GM23338 (cell line): ENCODE measurements around the gene RAB20. TPM values are rescaled to one million over a fixed set of nuclear protein-coding genes. Genes with fewer than 3 reads are reported as not detected.

Experiments
- ATAC-seq: fragments of 200-7000 bp; cut with Tn5 transposase; 3 replicates; pipeline ENCODE4 v1.9.1; 2020
- DNase-seq: peaks from one replicate; pipeline ENCODE4 v3.0.0-alpha.2; 2015; ENCODE audit warnings: low spot score
- H2AFZ ChIP-seq: fragments of 200-600 bp; sonication (generic); 2 replicates; pipeline ENCODE4 v1.8.0; 2016; ENCODE audit warnings: antibody characterized with exemption, mild to moderate bottlenecking, moderate library complexity
- H3F3A ChIP-seq: fragments of 200-600 bp; sonication (generic); replicated peaks from 2 replicates; pipeline ENCODE4 v1.8.0; 2017; ENCODE audit warnings: antibody characterized with exemption, mixed run types, low read depth
- H3K27ac ChIP-seq: fragments of 200-600 bp; sonication (generic); 2 replicates; pipeline ENCODE4 v1.6.1; 2016; ENCODE audit warnings: low read depth
- H3K27me3 ChIP-seq: fragments of 200-600 bp; sonication (generic); 2 replicates; pipeline ENCODE4 v1.8.0; 2016; ENCODE audit warnings: mild to moderate bottlenecking, mixed run types, moderate library complexity; ENCODE audit not compliant: insufficient read depth
- H3K36me3 ChIP-seq: fragments of 200-600 bp; sonication (generic); 2 replicates; pipeline ENCODE4 v1.8.0; 2016; ENCODE audit warnings: mild to moderate bottlenecking; ENCODE audit not compliant: insufficient read depth
- H3K4me1 ChIP-seq: fragments of 200-600 bp; sonication (generic); 2 replicates; pipeline ENCODE4 v1.8.0; 2016; ENCODE audit warnings: mild to moderate bottlenecking, moderate library complexity; ENCODE audit not compliant: insufficient read depth
- H3K4me2 ChIP-seq: fragments of 200-600 bp; sonication (generic); 2 replicates; pipeline ENCODE4 v1.7.1; 2017; ENCODE audit warnings: mixed run types
- H3K4me3 ChIP-seq: fragments of 200-600 bp; sonication (generic); 2 replicates; pipeline ENCODE4 v1.6.1; 2016; ENCODE audit warnings: mixed run types
- H3K79me2 ChIP-seq: fragments of 200-600 bp; sonication (generic); replicated peaks from 2 replicates; pipeline ENCODE4 v1.8.0; 2017; ENCODE audit warnings: mild to moderate bottlenecking; ENCODE audit not compliant: insufficient read depth
- H3K9me2 ChIP-seq: fragments of 200-600 bp; sonication (generic); 2 replicates; pipeline ENCODE4 v1.8.0; 2017; ENCODE audit not compliant: insufficient read depth
- H4K20me1 ChIP-seq: fragments of 200-600 bp; sonication (generic); replicated peaks from 2 replicates; pipeline ENCODE4 v1.8.0; 2017; ENCODE audit warnings: mild to moderate bottlenecking; ENCODE audit not compliant: insufficient read depth
- H3K27ac Mint-ChIP-seq: 2 replicates; pipeline ENCODE4 v1.8.0; 2020; ENCODE audit warnings: inconsistent platforms, mild to moderate bottlenecking, moderate library complexity, mixed read lengths
- H3K27me3 Mint-ChIP-seq: 3 replicates; pipeline ENCODE4 v1.8.0; 2022; ENCODE audit warnings: low read depth, mild to moderate bottlenecking, moderate library complexity, mixed read lengths, inconsistent platforms; ENCODE audit not compliant: insufficient read depth, poor library complexity
- H3K36me3 Mint-ChIP-seq: 3 replicates; pipeline ENCODE4 v1.8.0; 2021; ENCODE audit warnings: low read depth, mild to moderate bottlenecking, inconsistent platforms, moderate library complexity, mixed read lengths
- H3K4me1 Mint-ChIP-seq: 3 replicates; pipeline ENCODE4 v1.8.0; 2020; ENCODE audit warnings: mild to moderate bottlenecking, inconsistent platforms, mixed read lengths
- H3K4me3 Mint-ChIP-seq: 3 replicates; pipeline ENCODE4 v1.8.0; 2021; ENCODE audit warnings: moderate library complexity, mild to moderate bottlenecking, inconsistent platforms, mixed read lengths
- H3K9me3 Mint-ChIP-seq: 3 replicates; pipeline ENCODE4 v1.8.0; 2020; ENCODE audit warnings: moderate library complexity, mild to moderate bottlenecking, inconsistent platforms, mixed read lengths
- CREB1 ChIP-seq: fragments of 250-450 bp; sonication (Bioruptor Pico); IDR thresholded peaks from 2 replicates; pipeline ENCODE4 v1.5.0; 2020; ENCODE audit warnings: low read depth, mild to moderate bottlenecking, moderate library complexity
- CTCF ChIP-seq, 2 experiments: fragments of 200-600 bp in 1 of 2; sonication (generic) in 1 of 2; conservative IDR thresholded peaks; 2 replicates each; pipeline versions ENCODE4 v1.5.1 to v1.6.1; 2016 to 2017; ENCODE audit warnings: antibody characterized with exemption in 2 of 2, low read depth in 2 of 2, mild to moderate bottlenecking in 2 of 2, moderate library complexity in 1 of 2
- ETS1 ChIP-seq: IDR thresholded peaks from 2 replicates; pipeline ENCODE4 v1.6.1; 2016; ENCODE audit warnings: antibody characterized with exemption
- EZH2 ChIP-seq: fragments of 200-600 bp; sonication (generic); IDR thresholded peaks from one replicate; pipeline ENCODE4 v1.8.0; 2017; ENCODE audit warnings: antibody characterized with exemption, mild to moderate bottlenecking, low read depth; ENCODE audit not compliant: unreplicated experiment
- EZH2phosphoT487 ChIP-seq: fragments of 200-600 bp; sonication (generic); IDR thresholded peaks from one replicate; pipeline ENCODE4 v1.8.1; 2018; ENCODE audit warnings: antibody characterized with exemption; ENCODE audit not compliant: unreplicated experiment
- JUNB ChIP-seq: IDR thresholded peaks from one replicate; pipeline ENCODE4 v1.6.1; 2016; ENCODE audit warnings: antibody characterized with exemption; ENCODE audit not compliant: unreplicated experiment
- NANOG ChIP-seq: IDR thresholded peaks from 2 replicates; pipeline ENCODE4 v1.6.1; 2016; ENCODE audit warnings: antibody characterized with exemption, borderline replicate concordance
- POLR2AphosphoS5 ChIP-seq: IDR thresholded peaks from 2 replicates; pipeline ENCODE4 v1.6.1; 2016; ENCODE audit warnings: antibody characterized with exemption, low read depth
- REST ChIP-seq: IDR thresholded peaks from one replicate; pipeline ENCODE4 v1.6.1; 2018; ENCODE audit warnings: antibody characterized with exemption; ENCODE audit not compliant: unreplicated experiment
- STAT1 ChIP-seq: IDR thresholded peaks from one replicate; pipeline ENCODE4 v1.6.1; 2016; ENCODE audit warnings: antibody characterized with exemption; ENCODE audit not compliant: unreplicated experiment
- ZNF114 ChIP-seq: fragments of 250-450 bp; sonication (Bioruptor Pico); IDR thresholded peaks from 2 replicates; pipeline ENCODE4 v1.5.0; 2020; ENCODE audit warnings: mild to moderate bottlenecking, moderate library complexity
- ZNF331 ChIP-seq: fragments of 250-450 bp; sonication (Bioruptor Pico); IDR thresholded peaks from 2 replicates; pipeline ENCODE4 v1.5.0; 2020; ENCODE audit warnings: low read depth, mild to moderate bottlenecking, moderate library complexity
- polyA plus RNA-seq: library from polyadenylated mRNA; unstranded; fragments of >200 nt; fragmentation: Nextera tagmentation; extraction: Ambion mirVana; gene quantifications from 2 replicates; pipeline ENCODE4 v1.2.1, GENCODE V29; 2016
- total RNA-seq: library from RNA; depleted of rRNA; stranded (reverse); fragments of >200 nt; shearing (Covaris generic); gene quantifications from 2 replicates; pipeline ENCODE4 v1.2.3, GENCODE V29; 2014
- TF ChIP-seq, protein P1 (sequence below): fragments of 250-450 bp; sonication (Bioruptor Pico); IDR thresholded peaks from 2 replicates; pipeline ENCODE4 v1.5.0; 2020; ENCODE audit warnings: mild to moderate bottlenecking, moderate library complexity

Gene RAB20
- total and polyA plus RNA-seq, 2 experiments from 2014 or later, result 12.3 to 26.6 TPM

- Mint-ChIP-seq H3K4me1 (peaks cover 6% of the 10 kb centered on the region; the same call in 2 of the 3 replicates), H3K4me3 (no peak overlapping the region), H3K36me3 (peaks cover 8% of the 10 kb centered on the region), H3K27me3 (peaks cover 4% of the 10 kb centered on the region), H3K9me3 (0 out of 3 replicates have a peak, but pooled peaks cover 3% of the 10 kb centered on the region), H3K27ac (no peak overlapping the region)
- H3K27me3 ChIP-seq, result no peaks in the 10 kb centered on the region
- TF ChIP-seq POLR2AphosphoS5, result no peak
- no peak for TF ChIP-seq CREB1 (CRISPR knock-in tag)
- no peak for TF ChIP-seq ETS1
- no peak for TF ChIP-seq JUNB
- TF ChIP-seq REST, result no peak
- no peak for TF ChIP-seq EZH2
- TF ChIP-seq EZH2phosphoT487, result no peak
- TF ChIP-seq, protein P1, sequence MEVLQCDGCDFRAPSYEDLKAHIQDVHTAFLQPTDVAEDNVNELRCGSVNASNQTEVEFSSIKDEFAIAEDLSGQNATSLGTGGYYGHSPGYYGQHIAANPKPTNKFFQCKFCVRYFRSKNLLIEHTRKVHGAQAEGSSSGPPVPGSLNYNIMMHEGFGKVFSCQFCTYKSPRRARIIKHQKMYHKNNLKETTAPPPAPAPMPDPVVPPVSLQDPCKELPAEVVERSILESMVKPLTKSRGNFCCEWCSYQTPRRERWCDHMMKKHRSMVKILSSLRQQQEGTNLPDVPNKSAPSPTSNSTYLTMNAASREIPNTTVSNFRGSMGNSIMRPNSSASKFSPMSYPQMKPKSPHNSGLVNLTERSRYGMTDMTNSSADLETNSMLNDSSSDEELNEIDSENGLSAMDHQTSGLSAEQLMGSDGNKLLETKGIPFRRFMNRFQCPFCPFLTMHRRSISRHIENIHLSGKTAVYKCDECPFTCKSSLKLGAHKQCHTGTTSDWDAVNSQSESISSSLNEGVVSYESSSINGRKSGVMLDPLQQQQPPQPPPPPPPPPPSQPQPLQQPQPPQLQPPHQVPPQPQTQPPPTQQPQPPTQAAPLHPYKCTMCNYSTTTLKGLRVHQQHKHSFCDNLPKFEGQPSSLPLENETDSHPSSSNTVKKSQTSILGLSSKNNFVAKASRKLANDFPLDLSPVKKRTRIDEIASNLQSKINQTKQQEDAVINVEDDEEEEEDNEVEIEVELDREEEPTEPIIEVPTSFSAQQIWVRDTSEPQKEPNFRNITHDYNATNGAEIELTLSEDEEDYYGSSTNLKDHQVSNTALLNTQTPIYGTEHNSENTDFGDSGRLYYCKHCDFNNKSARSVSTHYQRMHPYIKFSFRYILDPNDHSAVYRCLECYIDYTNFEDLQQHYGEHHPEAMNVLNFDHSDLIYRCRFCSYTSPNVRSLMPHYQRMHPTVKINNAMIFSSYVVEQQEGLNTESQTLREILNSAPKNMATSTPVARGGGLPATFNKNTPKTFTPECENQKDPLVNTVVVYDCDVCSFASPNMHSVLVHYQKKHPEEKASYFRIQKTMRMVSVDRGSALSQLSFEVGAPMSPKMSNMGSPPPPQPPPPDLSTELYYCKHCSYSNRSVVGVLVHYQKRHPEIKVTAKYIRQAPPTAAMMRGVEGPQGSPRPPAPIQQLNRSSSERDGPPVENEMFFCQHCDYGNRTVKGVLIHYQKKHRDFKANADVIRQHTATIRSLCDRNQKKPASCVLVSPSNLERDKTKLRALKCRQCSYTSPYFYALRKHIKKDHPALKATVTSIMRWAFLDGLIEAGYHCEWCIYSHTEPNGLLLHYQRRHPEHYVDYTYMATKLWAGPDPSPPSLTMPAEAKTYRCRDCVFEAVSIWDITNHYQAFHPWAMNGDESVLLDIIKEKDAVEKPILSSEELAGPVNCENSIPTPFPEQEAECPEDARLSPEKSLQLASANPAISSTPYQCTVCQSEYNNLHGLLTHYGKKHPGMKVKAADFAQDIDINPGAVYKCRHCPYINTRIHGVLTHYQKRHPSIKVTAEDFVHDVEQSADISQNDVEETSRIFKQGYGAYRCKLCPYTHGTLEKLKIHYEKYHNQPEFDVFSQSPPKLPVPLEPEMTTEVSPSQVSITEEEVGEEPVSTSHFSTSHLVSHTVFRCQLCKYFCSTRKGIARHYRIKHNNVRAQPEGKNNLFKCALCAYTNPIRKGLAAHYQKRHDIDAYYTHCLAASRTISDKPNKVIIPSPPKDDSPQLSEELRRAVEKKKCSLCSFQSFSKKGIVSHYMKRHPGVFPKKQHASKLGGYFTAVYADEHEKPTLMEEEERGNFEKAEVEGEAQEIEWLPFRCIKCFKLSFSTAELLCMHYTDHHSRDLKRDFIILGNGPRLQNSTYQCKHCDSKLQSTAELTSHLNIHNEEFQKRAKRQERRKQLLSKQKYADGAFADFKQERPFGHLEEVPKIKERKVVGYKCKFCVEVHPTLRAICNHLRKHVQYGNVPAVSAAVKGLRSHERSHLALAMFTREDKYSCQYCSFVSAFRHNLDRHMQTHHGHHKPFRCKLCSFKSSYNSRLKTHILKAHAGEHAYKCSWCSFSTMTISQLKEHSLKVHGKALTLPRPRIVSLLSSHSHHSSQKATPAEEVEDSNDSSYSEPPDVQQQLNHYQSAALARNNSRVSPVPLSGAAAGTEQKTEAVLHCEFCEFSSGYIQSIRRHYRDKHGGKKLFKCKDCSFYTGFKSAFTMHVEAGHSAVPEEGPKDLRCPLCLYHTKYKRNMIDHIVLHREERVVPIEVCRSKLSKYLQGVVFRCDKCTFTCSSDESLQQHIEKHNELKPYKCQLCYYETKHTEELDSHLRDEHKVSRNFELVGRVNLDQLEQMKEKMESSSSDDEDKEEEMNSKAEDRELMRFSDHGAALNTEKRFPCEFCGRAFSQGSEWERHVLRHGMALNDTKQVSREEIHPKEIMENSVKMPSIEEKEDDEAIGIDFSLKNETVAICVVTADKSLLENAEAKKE (CRISPR knock-in tag), result no peak
- no peak for TF ChIP-seq STAT1
- TF ChIP-seq NANOG, result no peak
- TF ChIP-seq ZNF331, result no peak
- no peak for TF ChIP-seq CTCF (conservative IDR thresholded peaks at IDR 0.05; ENCODE audit: low read depth in 2 of 2)
- no peak for TF ChIP-seq ZNF114 (CRISPR knock-in tag)
- no peak overlapping the region for H3K4me3 ChIP-seq
- H3K4me2 ChIP-seq, result no peak overlapping the region
- H3F3A ChIP-seq, result no peaks in the 10 kb centered on the region
- no peaks in the 10 kb centered on the region; the same call in 1 of the 2 replicates for H3K4me1 ChIP-seq
- H2AFZ ChIP-seq, result no peak overlapping the region
- H3K79me2 ChIP-seq, result peaks cover 86% of the 10 kb centered on the region
- DNase-seq (no peak), ATAC-seq (no peak)
- H3K27ac ChIP-seq, result 0 out of 2 replicates have a peak overlapping the region, but pooled peaks have one; percentile 39
- peaks cover 26% of the 10 kb centered on the region for H4K20me1 ChIP-seq
- no peaks in the 10 kb centered on the region for H3K9me2 ChIP-seq
- peaks cover 4% of the 10 kb centered on the region; the same call in 1 of the 2 replicates for H3K36me3 ChIP-seq
Observed at GRCh38 chr13:110552767-110553166, 8.8 kb downstream of the RAB20 start.
